Measurements from ENCODE around the gene GART. TPM values are rescaled to one million over a fixed set of nuclear protein-coding genes. Genes with fewer than 3 reads are reported as not detected.
"Not testable (repeated sequence)": the region's sequence is repeated elsewhere in the genome, so short reads cannot be mapped to it uniquely, and the experiment has no call there.

GART gene
- total RNA-seq, 1 experiment from 2014 or later: 241 TPM

- TF ChIP-seq REST (IDR thresholded peaks at IDR 0.05; ENCODE audit: low read depth) (no peak), POLR2AphosphoS5 (IDR thresholded peaks at IDR 0.05; ENCODE audit: low read depth, low read length) (no peak), TCF7L2 (IDR thresholded peaks at IDR 0.05; ENCODE audit: borderline replicate concordance, extremely low read depth, insufficient read depth, insufficient read length) (no peak), FOSL1 (IDR thresholded peaks at IDR 0.05; ENCODE audit: low read depth) (no peak)
- TF ChIP-seq, protein P1, sequence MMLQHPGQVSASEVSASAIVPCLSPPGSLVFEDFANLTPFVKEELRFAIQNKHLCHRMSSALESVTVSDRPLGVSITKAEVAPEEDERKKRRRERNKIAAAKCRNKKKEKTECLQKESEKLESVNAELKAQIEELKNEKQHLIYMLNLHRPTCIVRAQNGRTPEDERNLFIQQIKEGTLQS (IDR thresholded peaks at IDR 0.05): no peak
These were observed 36.3 kb upstream of the GART start (continued) for GRCh38 chr21:33578214-33578613.

DNA sequence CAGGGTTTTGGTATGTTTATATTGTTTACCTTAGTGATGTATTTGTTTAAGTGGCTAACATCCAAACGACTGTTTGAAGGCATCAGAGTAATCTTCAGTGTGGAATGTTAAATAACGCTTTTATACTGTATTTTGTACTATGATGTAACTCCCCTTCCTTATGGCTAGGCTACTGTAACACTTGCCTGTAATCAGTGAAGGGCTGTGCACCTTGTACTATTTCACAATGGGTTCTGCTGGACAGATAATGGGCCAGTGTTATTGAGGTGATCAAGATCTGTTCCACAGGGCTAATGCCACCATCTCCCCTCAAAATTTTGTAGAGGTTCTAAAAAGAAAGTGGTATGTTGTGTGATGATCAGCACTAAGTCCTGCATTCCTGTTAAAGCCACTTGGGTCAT lies 34.8 kb upstream of the GART start:
- Histone ChIP-seq H3K36me3 (ENCODE audit: control insufficient read depth in 1 of 2, insufficient read depth in 2 of 2, low read length in 2 of 2) (peaks cover 52 to 67% of the 10 kb centered on the region in 2 experiments), H3K79me2 (ENCODE audit: insufficient read depth, low read length) (peaks cover 53% of the 10 kb centered on the region), H4K20me1 (ENCODE audit: insufficient read depth) (peaks cover 15% of the 10 kb centered on the region; the same call in 1 of the 2 replicates)
- H3K27me3 ChIP-seq (ENCODE audit: insufficient read depth, low read length); H3K9me3 ChIP-seq (ENCODE audit: control insufficient read depth in 1 of 2, insufficient read depth in 1 of 2, low read depth in 1 of 2, low read length in 2 of 2); H3K27ac ChIP-seq (ENCODE audit: low read depth, low read length); H3K9ac ChIP-seq (ENCODE audit: low read length); DNase-seq (ENCODE audit: low read depth, low spot score); H3K9me2 ChIP-seq (ENCODE audit: insufficient read depth); H3K4me3 ChIP-seq (replicated peaks in 1 of 2; ENCODE audit: low read depth in 1 of 2, low read length in 2 of 2); ATAC-seq; H3K4me1 ChIP-seq (ENCODE audit: control insufficient read depth in 1 of 2, insufficient read depth in 2 of 2, low read length in 2 of 2); H3K4me2 ChIP-seq (ENCODE audit: low read length); H2AFZ ChIP-seq (ENCODE audit: low read depth, low read length, poor library complexity, severe bottlenecking); RAD21 ChIA-PET (ENCODE audit: low non-redundant PET in 1 of 2, low total read pairs in 2 of 2, uncharacterized antibody in 2 of 2, unreplicated experiment in 2 of 2); intact Hi-C loops (cut with micrococcal nuclease): not testable (repeated sequence)
- BruUV-seq (replicated peaks): TSS peak; percentile 39
- ChIA-PET CTCF (interaction anchor here (1.2 kb wide), 1 partner anchor 29 kb away, joined by 3 read pairs; no protein-coding TSS in a partner anchor), POLR2A (interaction anchor here (0.7 kb wide), 1 partner anchor 1924 kb away, joined by 3 read pairs; no protein-coding TSS in a partner anchor)

All from HCT116 (cell line).